GM10847 (cell line): Measurements from ENCODE around the gene LIX1.

ENCODE experiments used
- POLR2A ChIP-seq: IDR thresholded peaks from 2 replicates; pipeline ENCODE4 v1.6.1; 2011; ENCODE audit not compliant: insufficient read length; ENCODE audit errors: extremely low read depth

LIX1 gene

GRCh38 chr5:97095318-97095732, 47.1 kb downstream of the LIX1 start:
- TF ChIP-seq POLR2A = no peak

- TF ChIP-seq POLR2A = no peak
Observed at GRCh38 chr5:97094579-97095317, 47.7 kb downstream of the LIX1 start.

- no peak for TF ChIP-seq POLR2A
Observed at GRCh38 chr5:97093193-97093592, 49.2 kb downstream of the LIX1 start.

GRCh38 chr5:97090944-97091343, 51.5 kb downstream of the LIX1 start:
- TF ChIP-seq POLR2A = no peak

GRCh38 chr5:97089149-97089801, 53.1 kb downstream of the LIX1 start:
- no peak for TF ChIP-seq POLR2A

GRCh38 chr5:97088774-97089148, 53.6 kb downstream of the LIX1 start:
- TF ChIP-seq POLR2A = no peak

GRCh38 chr5:97087138-97087537, 55.3 kb downstream of the LIX1 start:
- TF ChIP-seq POLR2A = no peak

GRCh38 chr5:97085459-97086181, 56.8 kb downstream of the LIX1 start:
- TF ChIP-seq POLR2A = no peak

- TF ChIP-seq POLR2A = no peak
Observed at GRCh38 chr5:97078958-97079743, 63.3 kb downstream of the LIX1 start.

GRCh38 chr5:97077246-97077645, 65.2 kb downstream of the LIX1 start:
- TF ChIP-seq POLR2A = no peak

- TF ChIP-seq POLR2A = no peak
Observed at GRCh38 chr5:97076098-97076497, 66.3 kb downstream of the LIX1 start.

GRCh38 chr5:97075649-97076048, 66.8 kb downstream of the LIX1 start:
- TF ChIP-seq POLR2A = no peak

GRCh38 chr5:97074859-97075489, 67.4 kb downstream of the LIX1 start:
- TF ChIP-seq POLR2A = no peak

- TF ChIP-seq POLR2A = no peak
Observed at GRCh38 chr5:97073420-97073819, 69.0 kb downstream of the LIX1 start.

- TF ChIP-seq POLR2A = no peak
Observed at GRCh38 chr5:97072696-97073095, 69.7 kb downstream of the LIX1 start.
